ENCODE data around the gene PRKCZ. TPM values are rescaled to one million over a fixed set of nuclear protein-coding genes. Genes with fewer than 3 reads are reported as not detected.

PRKCZ gene
- total and polyA plus RNA-seq, 7 experiments from 2014 or later = 3.6 to 29.6 (median 24.0) TPM

DNA sequence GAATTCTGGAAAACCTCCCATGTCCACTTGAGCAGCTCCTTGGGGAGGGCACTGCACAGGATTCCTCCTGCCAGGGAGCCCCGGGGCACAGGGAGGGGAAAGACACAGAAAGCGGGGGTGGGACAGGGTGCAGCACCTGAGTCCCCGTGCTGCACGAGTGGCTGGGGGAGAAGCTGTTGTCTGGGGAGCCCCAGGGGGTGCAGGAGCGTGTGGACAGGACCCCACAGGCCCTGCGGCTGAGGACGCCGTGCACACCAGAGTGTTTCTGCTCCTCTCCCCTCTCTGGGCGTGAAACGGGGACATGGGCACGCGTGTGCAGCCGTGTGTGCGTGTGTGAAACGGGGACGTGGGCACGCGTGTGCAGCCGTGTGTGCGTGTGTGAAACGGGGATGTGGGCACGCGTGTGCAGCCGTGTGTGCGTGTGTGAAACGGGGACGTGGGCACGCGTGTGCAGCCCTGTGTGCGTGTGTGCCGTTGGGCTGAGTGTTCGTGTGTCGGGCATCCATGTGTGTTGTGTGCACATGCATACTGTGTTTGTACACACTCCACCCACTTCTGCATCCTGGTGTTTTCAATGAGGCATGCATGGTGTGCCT, 122.4 kb downstream of the PRKCZ start:
- ChIA-PET CTCF (interaction anchor here (0.6 to 2.8 kb wide), 2 partner anchors 40 to 96 kb away, joined by 3 to 15 read pairs; no protein-coding TSS in a partner anchor), POLR2A (interaction anchor here (0.8 kb wide), 1 partner anchor 17 kb away, joined by 3 read pairs; no protein-coding TSS in a partner anchor)
- Mint-ChIP-seq H3K4me3 (peak overlapping the region in 1 of 10 donors; percentile 9), H3K27me3 (no peaks in the 10 kb centered on the region), H3K27ac (peak overlapping the region in 2 of 9 donors; percentile 41 to 51), H3K36me3 (peaks cover 0 to 20% (median 0%) of the 10 kb centered on the region in 5 donors), H3K4me1 (peaks cover 0 to 8% (median 4%) of the 10 kb centered on the region in 7 donors), H3K9me3 (no peaks in the 10 kb centered on the region)
- Histone ChIP-seq H3K27me3 (ENCODE audit: control insufficient read depth in 2 of 2, insufficient read depth in 2 of 2, low read length in 2 of 2) (no peaks in the 10 kb centered on the region), H3K27ac (ENCODE audit: low read depth, low read length) (no peak overlapping the region), H3K4me1 (ENCODE audit: control insufficient read depth in 2 of 2, insufficient read depth in 2 of 2, low read length in 2 of 2) (no peaks in the 10 kb centered on the region), H3K9me3 (ENCODE audit: control insufficient read depth in 2 of 3, low read length in 3 of 3) (no peaks in the 10 kb centered on the region), H3K4me3 (ENCODE audit: low read length) (no peak overlapping the region), H3K36me3 (ENCODE audit: control insufficient read depth in 2 of 3, insufficient read depth in 3 of 3, low read length in 3 of 3) (peaks cover 0 to 21% (median 0%) of the 10 kb centered on the region in 3 experiments)
- no peak for DNase-seq
- no peak for ATAC-seq
- intact Hi-C loops (cut with micrococcal nuclease) = no loop called here

DNA sequence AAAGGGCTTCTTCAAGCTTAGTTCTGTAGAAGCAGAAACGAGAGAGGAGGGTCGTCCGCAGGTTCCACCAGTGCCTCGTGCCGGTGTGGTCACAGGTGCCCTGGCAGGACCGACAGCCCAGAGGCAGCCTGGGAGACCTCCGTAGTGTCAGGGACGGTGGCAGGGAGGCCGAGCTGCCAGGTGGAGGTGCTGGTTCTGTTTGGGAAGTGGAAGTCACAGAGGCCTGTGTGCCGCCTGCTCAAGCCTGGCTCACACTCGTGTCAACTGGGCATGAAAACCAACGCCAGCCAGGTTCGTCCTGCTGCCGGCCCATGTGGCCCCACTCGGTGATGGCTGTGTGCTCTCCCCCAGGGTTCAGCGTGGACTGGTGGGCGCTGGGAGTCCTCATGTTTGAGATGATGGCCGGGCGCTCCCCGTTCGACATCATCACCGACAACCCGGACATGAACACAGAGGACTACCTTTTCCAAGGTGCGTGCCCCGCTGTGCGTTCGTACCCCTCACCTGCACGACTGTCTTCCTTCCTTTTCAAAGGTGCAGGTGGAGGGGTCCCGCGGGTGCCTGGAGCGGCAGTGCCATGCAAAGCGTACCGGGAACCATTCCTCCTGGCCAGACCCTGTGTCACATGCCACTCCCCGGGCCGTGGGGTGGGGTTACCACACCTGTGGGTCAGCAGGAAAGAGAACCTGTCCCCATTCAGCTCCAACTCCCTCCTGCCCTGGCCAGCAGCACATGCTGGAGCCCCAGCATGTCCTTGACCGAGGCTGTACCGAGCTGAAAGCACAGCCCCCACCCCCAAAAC, 123.5 kb downstream of the PRKCZ start:
- DNase-seq = no peak
- peak overlapping the region in 1 of 9 donors; percentile 17 for H3K27ac Mint-ChIP-seq

GRCh38 chr1:2174348-2175054, 124.3 kb downstream of the PRKCZ start:
- H3K27ac Mint-ChIP-seq = no peak overlapping the region
- POLR2A ChIA-PET = interaction anchor here (1.0 to 1.7 kb wide), 2 partner anchors 9 to 15 kb away, joined by 4 to 6 read pairs; no protein-coding TSS in a partner anchor
- intact Hi-C loops (cut with micrococcal nuclease) = loop anchor here (1.0 kb wide), 2 partner anchors 41 to 83 kb away; no protein-coding TSS in a partner anchor

More for the DNA sequence above, 123.5 kb downstream of the PRKCZ start:
- Histone ChIP-seq H3K36me3 (ENCODE audit: control insufficient read depth in 2 of 3, insufficient read depth in 3 of 3, low read length in 3 of 3) (peaks cover 0 to 31% (median 0%) of the 10 kb centered on the region in 3 experiments), H3K4me1 (ENCODE audit: control insufficient read depth in 2 of 2, insufficient read depth in 2 of 2, low read length in 2 of 2) (no peaks in the 10 kb centered on the region), H3K27me3 (ENCODE audit: control insufficient read depth in 2 of 2, insufficient read depth in 2 of 2, low read length in 2 of 2) (no peaks in the 10 kb centered on the region), H3K9me3 (ENCODE audit: control insufficient read depth in 2 of 3, low read length in 3 of 3) (no peaks in the 10 kb centered on the region), H3K27ac (ENCODE audit: low read depth, low read length) (no peak overlapping the region), H3K4me3 (ENCODE audit: low read length) (no peak overlapping the region)
- Mint-ChIP-seq H3K4me3 (peak overlapping the region in 1 of 10 donors; percentile 71), H3K27me3 (no peaks in the 10 kb centered on the region), H3K9me3 (no peaks in the 10 kb centered on the region), H3K36me3 (peaks cover 0 to 22% (median 0%) of the 10 kb centered on the region in 5 donors), H3K4me1 (peaks cover 0 to 8% (median 4%) of the 10 kb centered on the region in 7 donors)
- POLR2A ChIA-PET = interaction anchor here (0.8 to 1.7 kb wide), 3 partner anchors 10 to 16 kb away, joined by 3 to 6 read pairs (median 4); no protein-coding TSS in a partner anchor
- ATAC-seq = peak; percentile 19
- intact Hi-C loops (cut with micrococcal nuclease) = loop anchor here (1.0 kb wide), 2 partner anchors 40 to 82 kb away; no protein-coding TSS in a partner anchor
- CTCF ChIA-PET = interaction anchor here (0.6 to 2.8 kb wide), 8 partner anchors 10 to 259 kb away, joined by 3 to 15 read pairs (median 3); partner anchors contain the start of gene FAAP20

GRCh38 chr1:2175055-2175414, 124.8 kb downstream of the PRKCZ start:
- H3K4me1 Mint-ChIP-seq = peaks cover 0 to 8% (median 4%) of the 10 kb centered on the region in 7 donors
- CTCF ChIA-PET = interaction anchor here (1.2 to 2.8 kb wide), 5 partner anchors 20 to 82 kb away, joined by 3 to 15 read pairs (median 5); partner anchors contain the start of gene FAAP20
- no peaks in the 10 kb centered on the region for H3K9me3 Mint-ChIP-seq
- no peak for DNase-seq
- H3K4me3 Mint-ChIP-seq = peak overlapping the region in 6 of 10 donors; percentile 38 to 71 (median 56)
- no peaks in the 10 kb centered on the region for H3K9me3 ChIP-seq (ENCODE audit: control insufficient read depth in 2 of 3, low read length in 3 of 3)
- POLR2A ChIA-PET = interaction anchor here (1.7 kb wide), 1 partner anchor 15 kb away, joined by 6 read pairs; no protein-coding TSS in a partner anchor
- peaks cover 0 to 36% (median 0%) of the 10 kb centered on the region in 3 experiments for H3K36me3 ChIP-seq (ENCODE audit: control insufficient read depth in 2 of 3, insufficient read depth in 3 of 3, low read length in 3 of 3)
- H3K27ac ChIP-seq (ENCODE audit: low read depth, low read length) = no peak overlapping the region
- H3K27me3 ChIP-seq (ENCODE audit: control insufficient read depth in 2 of 2, insufficient read depth in 2 of 2, low read length in 2 of 2) = no peaks in the 10 kb centered on the region
- H3K4me1 ChIP-seq (ENCODE audit: control insufficient read depth in 2 of 2, insufficient read depth in 2 of 2, low read length in 2 of 2) = no peaks in the 10 kb centered on the region
- H3K27ac Mint-ChIP-seq = no peak overlapping the region
- no peaks in the 10 kb centered on the region for H3K27me3 Mint-ChIP-seq
- no peak overlapping the region for H3K4me3 ChIP-seq (ENCODE audit: low read length)
- intact Hi-C loops (cut with micrococcal nuclease) = no loop called here
- ATAC-seq = no peak
- H3K36me3 Mint-ChIP-seq = peaks cover 0 to 26% (median 0%) of the 10 kb centered on the region in 5 donors

More at GRCh38 chr1:2174348-2175054, 124.3 kb downstream of the PRKCZ start:
- Histone ChIP-seq H3K4me3 (ENCODE audit: low read length) (no peak overlapping the region), H3K9me3 (ENCODE audit: control insufficient read depth in 2 of 3, low read length in 3 of 3) (no peaks in the 10 kb centered on the region), H3K27ac (ENCODE audit: low read depth, low read length) (no peak overlapping the region), H3K27me3 (ENCODE audit: control insufficient read depth in 2 of 2, insufficient read depth in 2 of 2, low read length in 2 of 2) (no peaks in the 10 kb centered on the region), H3K4me1 (ENCODE audit: control insufficient read depth in 2 of 2, insufficient read depth in 2 of 2, low read length in 2 of 2) (no peaks in the 10 kb centered on the region), H3K36me3 (ENCODE audit: control insufficient read depth in 2 of 3, insufficient read depth in 3 of 3, low read length in 3 of 3) (peaks cover 0 to 34% (median 0%) of the 10 kb centered on the region in 3 experiments)
- peak in 6 of 9 donors; percentile 21 to 46 (median 34) for DNase-seq
- H3K9me3 Mint-ChIP-seq = no peaks in the 10 kb centered on the region
- peaks cover 0 to 23% (median 0%) of the 10 kb centered on the region in 5 donors for H3K36me3 Mint-ChIP-seq
- peak overlapping the region in 6 of 10 donors; percentile 38 to 71 (median 56) for H3K4me3 Mint-ChIP-seq
- CTCF ChIA-PET = interaction anchor here (0.6 to 2.8 kb wide), 11 partner anchors 9 to 260 kb away, joined by 3 to 15 read pairs (median 3); partner anchors contain the start of gene FAAP20
- peak; percentile 73 for ATAC-seq
- no peaks in the 10 kb centered on the region for H3K27me3 Mint-ChIP-seq
- H3K4me1 Mint-ChIP-seq = peaks cover 0 to 8% (median 4%) of the 10 kb centered on the region in 7 donors

GRCh38 chr1:2175681-2176454, 125.7 kb downstream of the PRKCZ start:
- H3K9me3 Mint-ChIP-seq = no peaks in the 10 kb centered on the region
- H3K36me3 Mint-ChIP-seq = peaks cover 0 to 27% (median 0%) of the 10 kb centered on the region in 5 donors
- Histone ChIP-seq H3K4me1 (ENCODE audit: control insufficient read depth in 2 of 2, insufficient read depth in 2 of 2, low read length in 2 of 2) (no peaks in the 10 kb centered on the region), H3K36me3 (ENCODE audit: control insufficient read depth in 2 of 3, insufficient read depth in 3 of 3, low read length in 3 of 3) (peaks cover 0 to 44% (median 2%) of the 10 kb centered on the region in 3 experiments), H3K4me3 (ENCODE audit: low read length) (no peak overlapping the region), H3K9me3 (ENCODE audit: control insufficient read depth in 2 of 3, low read length in 3 of 3) (no peaks in the 10 kb centered on the region), H3K27me3 (ENCODE audit: control insufficient read depth in 2 of 2, insufficient read depth in 2 of 2, low read length in 2 of 2) (no peaks in the 10 kb centered on the region), H3K27ac (ENCODE audit: low read depth, low read length) (no peak overlapping the region)
- H3K27me3 Mint-ChIP-seq = no peaks in the 10 kb centered on the region
- H3K4me1 Mint-ChIP-seq = peaks cover 0 to 8% (median 4%) of the 10 kb centered on the region in 7 donors
- DNase-seq (no peak), ATAC-seq (no peak)
- ChIA-PET POLR2A (no interaction called here), CTCF (interaction anchor here (0.6 to 2.8 kb wide), 4 partner anchors 13 to 43 kb away, joined by 5 to 15 read pairs (median 6); no protein-coding TSS in a partner anchor)
- intact Hi-C loops (cut with micrococcal nuclease) = no loop called here
- H3K4me3 Mint-ChIP-seq = peak overlapping the region in 2 of 10 donors; percentile 1 to 45
- peak overlapping the region in 1 of 9 donors; percentile 33 for H3K27ac Mint-ChIP-seq
